HG03045 (cell line): ENCODE data around the gene NEK10.
"Not testable (repeated sequence)": the region's sequence is repeated elsewhere in the genome, so short reads cannot be mapped to it uniquely, and the experiment has no call there.

Source experiments
- ATAC-seq: cut with Tn5 transposase; IDR thresholded peaks from one replicate; pipeline ENCODE4 v1.9.1; 2021; ENCODE audit warnings: mild to moderate bottlenecking, moderate library complexity; ENCODE audit not compliant: unreplicated experiment

Gene NEK10

GRCh38 chr3:27319847-27320526 is 49.2 kb downstream of the NEK10 start:
- no peak for ATAC-seq

- no peak for ATAC-seq
These were observed 49.9 kb downstream of the NEK10 start for GRCh38 chr3:27319304-27319703.

- ATAC-seq: no peak
These were observed 52.1 kb downstream of the NEK10 start for GRCh38 chr3:27317096-27317495.

- no peak for ATAC-seq
These were observed 54.2 kb downstream of the NEK10 start for GRCh38 chr3:27315003-27315402.

- ATAC-seq: peak; percentile 87
These were observed 57.0 kb downstream of the NEK10 start for GRCh38 chr3:27312044-27312668.

- ATAC-seq: no peak
These were observed 57.8 kb downstream of the NEK10 start for GRCh38 chr3:27311400-27311799.

GRCh38 chr3:27310688-27311087 is 58.5 kb downstream of the NEK10 start:
- no peak for ATAC-seq

- ATAC-seq: no peak
These were observed 61.6 kb downstream of the NEK10 start for GRCh38 chr3:27307566-27307965.

GRCh38 chr3:27302891-27303290 is 66.3 kb downstream of the NEK10 start:
- no peak for ATAC-seq

GRCh38 chr3:27298981-27299380 is 70.2 kb downstream of the NEK10 start:
- ATAC-seq: not testable (repeated sequence)

- ATAC-seq: no peak
These were observed 75.2 kb downstream of the NEK10 start for GRCh38 chr3:27293939-27294338.

- ATAC-seq: no peak
These were observed 78.4 kb downstream of the NEK10 start for GRCh38 chr3:27290760-27291159.

- ATAC-seq: no peak
These were observed 79.3 kb downstream of the NEK10 start for GRCh38 chr3:27289769-27290413.

GRCh38 chr3:27287052-27287451 is 82.1 kb downstream of the NEK10 start:
- no peak for ATAC-seq

GRCh38 chr3:27286467-27286866 is 82.7 kb downstream of the NEK10 start:
- not testable (repeated sequence) for ATAC-seq

- no peak for ATAC-seq
These were observed 83.5 kb downstream of the NEK10 start for GRCh38 chr3:27285668-27286067.

GRCh38 chr3:27281671-27282150 is 87.5 kb downstream of the NEK10 start:
- no peak for ATAC-seq

- no peak for ATAC-seq
These were observed 90.1 kb downstream of the NEK10 start for GRCh38 chr3:27279123-27279522.

GRCh38 chr3:27278383-27279055 is 90.7 kb downstream of the NEK10 start:
- ATAC-seq: no peak

- no peak for ATAC-seq
These were observed 93.7 kb downstream of the NEK10 start for GRCh38 chr3:27275441-27275990.

GRCh38 chr3:27271890-27272289 is 97.3 kb downstream of the NEK10 start:
- ATAC-seq: no peak
